Prostate gland (tissue), 2 donors: ENCODE data around the gene ABCC4. TPM values are rescaled to one million over a fixed set of nuclear protein-coding genes. Genes with fewer than 3 reads are reported as not detected.
"Not testable (repeated sequence)": the region's sequence is repeated elsewhere in the genome, so short reads cannot be mapped to it uniquely, and the experiment has no call there.

Experiments
- DNase-seq: peaks from one replicate; pipeline ENCODE4 v3.0.0-alpha.2; 2019; ENCODE audit warnings: low spot score
- H3K27ac ChIP-seq, 2 donors: fragments of 200-600 bp; sonication (generic); 2 replicates each; pipeline ENCODE4 v1.5.1; 2017 to 2019
- H3K27me3 ChIP-seq: fragments of 200-600 bp; sonication (generic); replicated peaks from 2 replicates; pipeline ENCODE4 v1.5.1; 2019; ENCODE audit not compliant: insufficient read depth
- H3K36me3 ChIP-seq, 2 donors: fragments of 200-600 bp; sonication (generic); 1 replicate in 1 of 2; 2 replicates in 1 of 2; pipeline versions ENCODE4 v1.5.1 to v1.8.1; 2017 to 2019
- H3K4me1 ChIP-seq: fragments of 200-600 bp; sonication (generic); replicated peaks from 2 replicates; pipeline ENCODE4 v1.5.1; 2019
- H3K4me3 ChIP-seq, 2 donors: fragments of 200-600 bp; sonication (generic); 2 replicates each; pipeline ENCODE4 v1.5.1; 2017 to 2019
- H3K9me3 ChIP-seq: fragments of 200-600 bp; sonication (generic); 2 replicates; pipeline ENCODE4 v1.5.1; 2017
- CTCF ChIP-seq, 4 experiments: fragments of 200-600 bp in 2 of 4; fragments of 450-650 bp in 2 of 4; sonication (generic) in 2 of 4; IDR thresholded peaks; 1 replicate in 3 of 4; 2 replicates in 1 of 4; pipeline ENCODE4 v1.5.1; 2016 to 2019; ENCODE audit warnings: antibody characterized with exemption in 4 of 4, mild to moderate bottlenecking in 2 of 4, moderate library complexity in 2 of 4
- POLR2A ChIP-seq: fragments of 450-650 bp; IDR thresholded peaks from one replicate; pipeline ENCODE4 v1.6.1; 2016; ENCODE audit warnings: antibody characterized with exemption, mild to moderate bottlenecking
- POLR2AphosphoS5 ChIP-seq: sonication (generic); formaldehyde crosslinking; IDR thresholded peaks from one replicate; pipeline ENCODE4 v1.6.1; 2017; ENCODE audit warnings: antibody characterized with exemption
- WGBS: methylation state at CpG from one replicate; pipeline ENCODE4 v1.1.5; 2018; 5-methylcytosine and 5-hydroxymethylcytosine counted together
- intact Hi-C: fragments of 100-400 bp; cut with DNase I; formaldehyde crosslinking; loops from one replicate; pipeline ENCODE4 v1.14.2; 2022
- total RNA-seq, 2 donors: library from RNA; depleted of rRNA; stranded (reverse); fragments of >200 nt; gene quantifications; one replicate each; pipeline ENCODE4 v1.1.0, GENCODE V29; 2016

ABCC4 gene
- total RNA-seq, 2 donors from 2014 or later, result 33.3 to 48.4 TPM

- H3K36me3 ChIP-seq, result no peaks in the 10 kb centered on the region
- peak overlapping the region in 1 of 2 donors; percentile 94 for H3K27ac ChIP-seq
- no peak for DNase-seq
- H3K9me3 ChIP-seq, result no peaks in the 10 kb centered on the region
- intact Hi-C loops, result no loop called here
- peaks cover 14% of the 10 kb centered on the region for H3K4me1 ChIP-seq
- no peaks in the 10 kb centered on the region for H3K27me3 ChIP-seq
- TF ChIP-seq POLR2AphosphoS5 (no peak), POLR2A (no peak), CTCF (IDR thresholded peaks at IDR 0.05) (no peak)
- 95% methylated on average over 3 of the region's 3 CpGs for WGBS
- no peak overlapping the region for H3K4me3 ChIP-seq
Observed at GRCh38 chr13:95279016-95279415, 22.2 kb downstream of the ABCC4 start.

DNA sequence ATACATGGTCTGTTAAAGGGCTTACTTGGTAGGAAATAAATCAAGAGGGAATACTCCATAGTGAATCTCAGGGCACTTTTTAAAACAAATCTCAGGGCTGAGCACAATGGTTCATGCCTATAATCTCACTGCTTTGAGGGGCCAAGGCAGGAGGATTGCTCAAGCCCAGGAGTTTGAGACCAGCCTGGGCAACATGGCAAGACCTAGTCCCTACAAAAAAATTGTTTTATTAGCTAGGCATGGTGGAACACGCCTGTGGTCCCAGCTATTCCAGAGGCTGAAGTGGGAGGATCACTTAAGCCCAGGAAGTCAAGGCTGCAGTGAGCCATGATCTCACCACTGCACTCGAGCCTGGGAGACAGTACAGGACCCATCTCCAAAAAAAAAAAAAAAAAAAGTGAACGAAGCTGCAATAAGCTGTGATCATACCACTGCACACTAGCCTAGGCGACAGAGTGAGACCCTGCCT is 25.2 kb downstream of the ABCC4 start:
- Histone ChIP-seq H3K27ac (peak overlapping the region; percentile 89 to 94), H3K27me3 (no peaks in the 10 kb centered on the region), H3K4me1 (peaks cover 30% of the 10 kb centered on the region), H3K4me3 (no peak overlapping the region), H3K36me3 (no peaks in the 10 kb centered on the region), H3K9me3 (no peaks in the 10 kb centered on the region)
- intact Hi-C loops, result no loop called here
- TF ChIP-seq POLR2AphosphoS5 (no peak), POLR2A (no peak), CTCF (IDR thresholded peaks at IDR 0.05) (no peak)
- no peak for DNase-seq
- 77% methylated on average over 4 of the region's 4 CpGs for WGBS

- WGBS, result 38% methylated on average over 4 of the region's 4 CpGs
Observed at GRCh38 chr13:95275322-95276036, 25.8 kb downstream of the ABCC4 start.

DNA sequence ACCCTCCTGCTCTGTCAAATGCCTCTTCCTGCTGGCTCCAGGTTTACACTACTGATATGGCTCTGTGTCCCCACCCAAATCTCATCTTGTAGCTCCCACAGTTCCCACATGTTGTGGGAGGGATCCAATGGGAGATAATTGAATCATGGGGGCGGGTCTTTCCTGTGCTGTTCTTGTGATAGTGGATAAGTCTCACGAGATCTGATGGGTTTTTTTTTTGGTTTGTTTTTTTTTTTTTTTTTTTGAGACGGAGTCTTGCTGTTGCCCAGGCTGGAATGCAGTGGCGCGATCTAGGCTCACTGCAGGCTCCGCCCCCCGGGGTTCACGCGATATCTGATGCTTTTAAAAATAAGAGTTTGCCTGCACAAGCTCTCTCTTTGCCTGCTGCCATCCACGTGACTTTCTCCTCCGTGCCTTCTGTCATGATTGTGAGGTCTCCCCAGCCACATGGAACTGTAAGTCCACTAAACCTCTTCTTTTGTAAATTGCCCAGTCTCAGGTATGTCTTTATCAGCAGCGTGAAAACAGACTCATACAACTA is 27.6 kb downstream of the ABCC4 start:
- H3K4me3 ChIP-seq, intact Hi-C loops, DNase-seq, H3K27me3 ChIP-seq, H3K36me3 ChIP-seq, H3K9me3 ChIP-seq: not testable (repeated sequence)
- Histone ChIP-seq H3K4me1 (peaks cover 41% of the 10 kb centered on the region), H3K27ac (peak overlapping the region; percentile 89 to 94)
- WGBS, result 77% methylated on average over 11 of the region's 12 CpGs

More at GRCh38 chr13:95275322-95276036, 25.8 kb downstream of the ABCC4 start:
- Histone ChIP-seq H3K4me1 (peaks cover 36% of the 10 kb centered on the region), H3K4me3 (no peak overlapping the region), H3K36me3 (no peaks in the 10 kb centered on the region), H3K9me3 (no peaks in the 10 kb centered on the region), H3K27me3 (no peaks in the 10 kb centered on the region), H3K27ac (peak overlapping the region; percentile 89 to 94)
- DNase-seq, result no peak
- no peak for TF ChIP-seq CTCF (IDR thresholded peaks at IDR 0.05)
- TF ChIP-seq POLR2AphosphoS5, result no peak
- TF ChIP-seq POLR2A, result no peak
- intact Hi-C loops, result no loop called here

DNA sequence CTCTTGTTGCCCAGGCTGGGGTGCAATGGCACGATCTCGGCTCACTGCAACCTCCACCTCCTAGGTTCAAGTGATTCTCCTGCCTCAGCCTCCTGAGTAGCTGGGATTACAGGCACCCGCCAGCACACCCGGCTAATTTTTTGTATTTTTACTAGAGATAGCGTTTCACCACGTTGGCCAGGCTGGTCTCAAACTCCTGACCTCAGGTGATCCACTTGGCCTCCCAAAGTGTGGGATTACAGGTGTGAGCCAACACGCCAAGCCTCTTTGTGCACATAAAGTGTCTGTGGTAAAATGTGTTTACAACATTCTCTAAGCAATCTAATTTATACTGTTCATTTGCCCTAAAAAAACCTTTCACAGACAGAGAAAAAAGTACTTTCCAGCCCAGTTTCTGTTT is 29.2 kb downstream of the ABCC4 start:
- Histone ChIP-seq H3K27ac (peak overlapping the region; percentile 89 to 94), H3K4me1 (peaks cover 55% of the 10 kb centered on the region)
- DNase-seq, H3K27me3 ChIP-seq, H3K9me3 ChIP-seq, intact Hi-C loops, H3K36me3 ChIP-seq, H3K4me3 ChIP-seq: not testable (repeated sequence)
- WGBS, result 49% methylated on average over 7 of the region's 7 CpGs

DNA sequence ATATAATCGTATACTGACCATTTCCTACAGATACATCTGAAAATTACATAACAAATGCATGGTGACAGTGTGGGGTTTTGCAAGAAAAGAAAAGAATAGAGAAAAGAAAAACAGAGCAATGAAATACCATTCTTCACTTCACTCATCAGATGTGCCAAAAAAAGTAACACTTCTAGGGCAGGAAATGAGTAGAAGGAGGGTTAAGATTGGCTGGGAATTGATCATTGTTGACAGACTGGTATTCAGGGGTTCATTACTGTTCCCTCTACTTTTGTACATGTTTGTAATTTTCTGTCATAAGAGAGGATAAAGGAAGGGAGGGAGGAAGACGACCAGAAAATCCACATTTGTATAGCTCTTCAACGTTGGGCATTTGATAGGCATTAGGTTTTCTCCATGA is 31.5 kb downstream of the ABCC4 start:
- intact Hi-C loops, result no loop called here
- no peak for DNase-seq
- no peak overlapping the region for H3K4me3 ChIP-seq
- peaks cover 49% of the 10 kb centered on the region for H3K4me1 ChIP-seq
- H3K27me3 ChIP-seq, result no peaks in the 10 kb centered on the region
- H3K9me3 ChIP-seq, result no peaks in the 10 kb centered on the region
- TF ChIP-seq CTCF (IDR thresholded peaks at IDR 0.05) (no peak), POLR2AphosphoS5 (no peak), POLR2A (no peak)
- WGBS, result 64% methylated on average over 3 of the region's 3 CpGs
- H3K36me3 ChIP-seq, result no peaks in the 10 kb centered on the region
- H3K27ac ChIP-seq, result peak overlapping the region; percentile 89 to 94

DNA sequence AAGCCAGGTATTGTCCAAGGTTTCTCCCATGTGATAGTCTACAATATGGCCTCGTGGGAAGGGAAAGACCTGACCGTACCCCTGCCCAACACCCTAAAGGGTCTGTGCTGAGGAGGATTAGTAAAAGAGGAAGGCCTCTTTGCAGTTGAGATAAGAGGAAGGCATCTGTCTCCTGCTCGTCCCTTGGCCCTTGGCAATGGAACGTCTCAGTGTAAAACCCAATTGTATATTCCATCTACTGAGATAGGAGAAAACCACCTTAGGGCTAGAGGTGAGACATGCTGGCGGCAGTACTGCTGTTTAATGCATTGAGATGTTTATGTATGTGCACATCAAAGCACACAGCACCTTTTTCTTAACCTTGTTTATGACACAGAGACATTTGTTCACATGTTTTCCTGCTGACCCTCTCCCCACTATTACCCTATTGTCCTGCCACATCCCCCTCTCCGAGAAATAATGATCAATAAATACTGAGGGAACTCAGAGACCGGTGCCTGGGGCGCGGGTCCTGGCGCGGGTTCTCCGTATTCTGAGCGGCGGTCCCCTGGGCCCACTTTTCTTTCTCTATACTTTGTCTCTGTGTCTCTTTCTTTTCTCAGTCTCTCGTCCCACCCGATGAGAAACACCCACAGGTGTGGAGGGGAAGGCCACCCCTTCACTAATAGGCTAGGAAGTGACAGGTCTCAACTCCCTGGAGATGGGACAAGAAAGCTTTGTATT is 32.7 kb downstream of the ABCC4 start:
- H3K36me3 ChIP-seq, intact Hi-C loops, H3K4me3 ChIP-seq, DNase-seq, H3K9me3 ChIP-seq, H3K27me3 ChIP-seq: not testable (repeated sequence)
- Histone ChIP-seq H3K27ac (peak overlapping the region; percentile 89 to 94), H3K4me1 (peaks cover 42% of the 10 kb centered on the region)
- 76% methylated on average over 16 of the region's 16 CpGs for WGBS
